Measurements from ENCODE around the gene GLIS1.

Gene GLIS1

DNA sequence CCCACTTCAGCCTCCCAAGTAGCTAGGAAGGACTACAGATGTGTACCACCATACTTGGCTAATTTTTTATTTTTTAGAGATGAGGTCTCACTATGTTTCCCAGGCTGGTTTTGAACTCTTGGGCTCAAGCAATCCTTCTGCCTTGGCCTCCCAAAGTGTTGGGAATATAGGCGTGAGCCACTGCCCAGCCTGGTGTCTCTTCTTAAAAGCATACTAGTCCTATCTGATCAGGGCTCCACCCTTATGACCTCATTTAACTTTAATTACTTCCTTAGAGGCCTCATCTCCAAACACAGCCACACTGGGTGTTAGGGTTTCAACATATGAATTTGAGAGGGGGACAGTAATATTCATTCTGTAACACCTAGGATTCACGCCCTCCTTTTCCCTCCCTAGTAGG lies 130.9 kb downstream of the GLIS1 start:
- Histone ChIP-seq H3K4me1 (ENCODE audit: low read length) (no peaks in the 10 kb centered on the region), H3K27ac (ENCODE audit: low read length) (no peak overlapping the region), H3K4me3 (ENCODE audit: low read length) (no peak overlapping the region), H3K27me3 (replicated peaks; ENCODE audit: insufficient read depth, low read length) (no peaks in the 10 kb centered on the region), H3K79me2 (ENCODE audit: low read length) (no peaks in the 10 kb centered on the region), H3F3A (ENCODE audit: insufficient read depth, low read length) (no peaks in the 10 kb centered on the region), H4K20me1 (ENCODE audit: insufficient read depth, low read length) (no peaks in the 10 kb centered on the region), H3K9ac (ENCODE audit: low read length) (no peak overlapping the region), H3K9me2 (replicated peaks; ENCODE audit: insufficient read depth, low read length) (no peaks in the 10 kb centered on the region), H3K36me3 (replicated peaks; ENCODE audit: insufficient read depth, low read length) (no peaks in the 10 kb centered on the region), H3K4me2 (ENCODE audit: low read depth, low read length) (no peak overlapping the region), H3K9me3 (replicated peaks; ENCODE audit: insufficient read depth, low read length) (no peaks in the 10 kb centered on the region), H2AFZ (ENCODE audit: low read length) (no peak overlapping the region)
- no peak for DNase-seq
- TF ChIP-seq, protein P1, sequence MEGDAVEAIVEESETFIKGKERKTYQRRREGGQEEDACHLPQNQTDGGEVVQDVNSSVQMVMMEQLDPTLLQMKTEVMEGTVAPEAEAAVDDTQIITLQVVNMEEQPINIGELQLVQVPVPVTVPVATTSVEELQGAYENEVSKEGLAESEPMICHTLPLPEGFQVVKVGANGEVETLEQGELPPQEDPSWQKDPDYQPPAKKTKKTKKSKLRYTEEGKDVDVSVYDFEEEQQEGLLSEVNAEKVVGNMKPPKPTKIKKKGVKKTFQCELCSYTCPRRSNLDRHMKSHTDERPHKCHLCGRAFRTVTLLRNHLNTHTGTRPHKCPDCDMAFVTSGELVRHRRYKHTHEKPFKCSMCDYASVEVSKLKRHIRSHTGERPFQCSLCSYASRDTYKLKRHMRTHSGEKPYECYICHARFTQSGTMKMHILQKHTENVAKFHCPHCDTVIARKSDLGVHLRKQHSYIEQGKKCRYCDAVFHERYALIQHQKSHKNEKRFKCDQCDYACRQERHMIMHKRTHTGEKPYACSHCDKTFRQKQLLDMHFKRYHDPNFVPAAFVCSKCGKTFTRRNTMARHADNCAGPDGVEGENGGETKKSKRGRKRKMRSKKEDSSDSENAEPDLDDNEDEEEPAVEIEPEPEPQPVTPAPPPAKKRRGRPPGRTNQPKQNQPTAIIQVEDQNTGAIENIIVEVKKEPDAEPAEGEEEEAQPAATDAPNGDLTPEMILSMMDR (IDR thresholded peaks at IDR 0.05; ENCODE audit: low read length) = no peak
- TF ChIP-seq EZH2 (optimal IDR thresholded peaks at IDR 0.05; ENCODE audit: low read depth, low read length) (no peak), EZH2phosphoT487 (IDR thresholded peaks at IDR 0.05; ENCODE audit: low read length) (no peak)

DNA sequence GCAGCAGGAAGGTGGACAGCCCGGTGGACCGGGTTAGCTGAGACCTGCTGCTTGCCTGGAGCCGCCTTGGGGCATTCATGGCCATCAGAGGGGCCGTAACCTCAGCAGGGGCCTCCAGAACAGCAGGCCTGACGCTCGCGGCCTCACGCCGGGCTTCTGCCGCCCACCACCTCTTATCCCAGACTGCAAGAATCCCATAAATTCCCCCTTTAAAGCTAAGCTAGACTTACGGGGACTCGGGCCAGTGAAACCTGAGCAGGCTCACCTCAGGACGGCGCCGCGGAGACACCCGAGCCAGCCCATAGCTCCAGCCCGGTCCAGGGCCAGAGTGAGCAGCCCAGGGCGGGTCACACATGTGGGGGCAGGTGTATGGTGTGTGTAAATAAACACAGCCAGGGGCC lies 132.3 kb downstream of the GLIS1 start:
- Histone ChIP-seq H3K79me2 (ENCODE audit: low read length) (no peaks in the 10 kb centered on the region), H3K4me1 (ENCODE audit: low read length) (peaks cover 2% of the 10 kb centered on the region), H3K4me2 (ENCODE audit: low read depth, low read length) (no peak overlapping the region), H2AFZ (ENCODE audit: low read length) (no peak overlapping the region), H3K36me3 (replicated peaks; ENCODE audit: insufficient read depth, low read length) (no peaks in the 10 kb centered on the region), H3K9me2 (replicated peaks; ENCODE audit: insufficient read depth, low read length) (no peaks in the 10 kb centered on the region), H4K20me1 (ENCODE audit: insufficient read depth, low read length) (no peaks in the 10 kb centered on the region), H3K9ac (ENCODE audit: low read length) (no peak overlapping the region), H3K4me3 (ENCODE audit: low read length) (no peak overlapping the region), H3K27ac (ENCODE audit: low read length) (no peak overlapping the region), H3F3A (ENCODE audit: insufficient read depth, low read length) (no peaks in the 10 kb centered on the region), H3K9me3 (replicated peaks; ENCODE audit: insufficient read depth, low read length) (no peaks in the 10 kb centered on the region), H3K27me3 (replicated peaks; ENCODE audit: insufficient read depth, low read length) (no peaks in the 10 kb centered on the region)
- TF ChIP-seq, protein P1 (IDR thresholded peaks at IDR 0.05; ENCODE audit: low read length) = no peak
- TF ChIP-seq EZH2phosphoT487 (IDR thresholded peaks at IDR 0.05; ENCODE audit: low read length) (no peak), EZH2 (optimal IDR thresholded peaks at IDR 0.05; ENCODE audit: low read depth, low read length) (no peak)
- DNase-seq = no peak

DNA sequence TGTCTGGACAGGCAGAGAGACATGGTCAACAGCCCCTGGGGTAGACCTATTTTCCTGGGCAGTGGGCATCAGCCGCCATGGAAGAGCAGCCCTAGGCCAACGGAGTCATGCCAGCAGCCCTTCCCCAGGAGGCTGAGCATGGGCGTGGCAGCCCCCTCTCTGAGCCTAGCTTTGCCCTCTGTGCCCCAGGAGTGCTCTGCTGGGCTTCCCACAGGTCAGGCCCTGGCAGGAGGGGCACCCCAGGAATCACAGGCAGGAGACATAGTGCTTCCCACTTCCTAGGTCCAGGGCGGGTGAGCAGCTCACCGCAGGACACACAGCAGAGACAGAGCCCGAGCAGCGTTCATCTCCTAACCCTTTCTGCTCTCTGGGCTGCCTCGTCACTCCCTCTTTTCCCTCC lies 132.8 kb downstream of the GLIS1 start:
- no peak for TF ChIP-seq EZH2phosphoT487 (IDR thresholded peaks at IDR 0.05; ENCODE audit: low read length)
- TF ChIP-seq, protein P1 (IDR thresholded peaks at IDR 0.05; ENCODE audit: low read length) = no peak

More for the DNA sequence above, 132.8 kb downstream of the GLIS1 start:
- H3K9ac ChIP-seq (ENCODE audit: low read length) = no peak overlapping the region
- H3K4me1 ChIP-seq (ENCODE audit: low read length) = peaks cover 6% of the 10 kb centered on the region
- H3K27ac ChIP-seq (ENCODE audit: low read length) = no peak overlapping the region
- no peaks in the 10 kb centered on the region for H3K27me3 ChIP-seq (replicated peaks; ENCODE audit: insufficient read depth, low read length)
- H3K4me3 ChIP-seq (ENCODE audit: low read length) = no peak overlapping the region
- no peak overlapping the region for H3K4me2 ChIP-seq (ENCODE audit: low read depth, low read length)
- no peak overlapping the region for H2AFZ ChIP-seq (ENCODE audit: low read length)
- H3K36me3 ChIP-seq (replicated peaks; ENCODE audit: insufficient read depth, low read length) = no peaks in the 10 kb centered on the region
- no peaks in the 10 kb centered on the region for H3K79me2 ChIP-seq (ENCODE audit: low read length)
- H3K9me3 ChIP-seq (replicated peaks; ENCODE audit: insufficient read depth, low read length) = no peaks in the 10 kb centered on the region
- DNase-seq = no peak
- no peaks in the 10 kb centered on the region for H3K9me2 ChIP-seq (replicated peaks; ENCODE audit: insufficient read depth, low read length)
- no peaks in the 10 kb centered on the region for H4K20me1 ChIP-seq (ENCODE audit: insufficient read depth, low read length)
- H3F3A ChIP-seq (ENCODE audit: insufficient read depth, low read length) = peaks cover 2% of the 10 kb centered on the region; the same call in 1 of the 2 replicates
